GM21390 (cell line): ENCODE results near the gene FNDC3B.
A peak's percentile ranks its signal among the peaks of the same experiment; 100 is the strongest.

Experiments
- ATAC-seq: cut with Tn5 transposase; IDR thresholded peaks from one replicate; pipeline ENCODE4 v1.9.1; 2021; ENCODE audit not compliant: unreplicated experiment

FNDC3B gene

DNA sequence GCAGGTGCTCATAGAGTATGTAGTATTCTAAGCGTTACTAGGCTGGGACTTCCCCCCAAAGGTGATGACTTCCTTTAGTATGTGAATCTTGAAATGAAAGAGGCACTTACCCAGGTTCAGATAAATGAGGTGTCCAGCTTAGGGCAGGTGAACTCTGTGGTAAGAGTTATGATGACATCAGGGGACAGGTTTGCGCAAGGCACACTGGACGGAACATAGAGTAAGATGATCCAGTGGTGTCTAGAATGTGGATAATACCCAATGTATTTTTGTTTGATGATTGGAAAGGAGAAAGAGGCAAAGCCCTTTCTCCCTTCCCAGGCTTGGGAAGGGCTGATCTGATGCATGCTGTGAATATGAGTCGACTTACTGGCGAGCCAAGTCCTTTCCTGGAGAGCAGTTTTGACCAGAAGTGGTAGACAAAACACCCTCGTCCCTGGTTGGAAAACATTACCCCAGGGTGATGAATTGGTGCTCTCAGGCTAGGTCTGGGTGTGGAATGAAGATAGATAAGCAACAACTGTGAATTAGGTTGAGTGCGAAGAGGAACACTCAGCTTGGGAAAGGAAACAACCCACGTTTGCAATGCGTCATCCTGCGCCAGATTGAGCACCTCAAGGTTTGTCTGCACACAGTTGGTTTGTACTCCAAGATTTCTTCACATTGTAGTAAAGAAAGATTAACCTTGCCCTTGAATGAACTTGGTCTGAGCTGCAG lies 284.7 kb downstream of the FNDC3B start:
- no peak for ATAC-seq

DNA sequence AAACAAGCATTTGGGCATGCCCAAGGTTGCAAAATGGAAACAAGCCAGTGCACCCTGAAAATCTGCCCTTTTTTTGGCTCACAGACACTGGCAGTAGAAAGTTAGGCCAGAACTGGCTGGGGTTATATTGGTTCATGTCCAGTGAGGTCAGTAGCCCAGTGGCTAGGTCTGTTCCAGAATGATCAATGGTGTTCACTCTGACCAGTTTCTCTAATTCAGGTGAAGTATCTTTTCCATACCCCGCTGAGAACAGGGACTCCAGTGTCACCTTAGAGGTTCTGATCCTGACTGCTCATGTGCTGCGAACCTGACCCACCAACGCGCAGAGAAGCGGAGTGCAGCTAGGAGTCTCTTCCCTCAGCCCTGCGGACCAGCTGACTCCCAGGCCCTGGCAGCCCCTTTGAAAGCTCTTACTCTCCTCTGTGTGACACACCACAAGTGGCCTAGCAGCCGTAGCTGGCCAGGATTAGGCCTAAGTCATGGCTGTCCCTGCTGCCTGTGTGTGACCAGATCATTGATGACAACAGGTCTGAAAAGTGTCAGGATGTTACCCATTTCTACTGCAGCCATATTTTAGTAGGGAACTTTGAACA lies 285.3 kb downstream of the FNDC3B start:
- ATAC-seq, result no peak

DNA sequence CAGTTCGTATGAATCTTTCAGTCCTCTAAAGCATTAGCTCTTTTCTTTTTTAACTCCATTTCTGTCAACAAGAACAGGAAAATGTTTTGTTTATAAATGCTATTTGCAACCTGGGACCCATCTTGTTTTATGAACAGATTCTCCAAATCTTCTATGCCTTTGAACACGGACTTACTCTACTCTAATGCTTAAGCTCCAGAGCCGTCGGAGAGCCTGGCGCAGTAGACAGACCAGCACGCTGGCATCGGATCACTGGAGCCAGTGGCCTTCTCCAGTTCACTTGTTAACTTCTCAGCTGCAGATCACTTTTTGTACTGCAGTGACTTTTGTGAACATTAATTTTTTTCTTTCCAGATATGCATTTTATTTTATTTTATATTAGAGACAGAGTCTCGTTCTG lies 286.1 kb downstream of the FNDC3B start:
- no peak for ATAC-seq

DNA sequence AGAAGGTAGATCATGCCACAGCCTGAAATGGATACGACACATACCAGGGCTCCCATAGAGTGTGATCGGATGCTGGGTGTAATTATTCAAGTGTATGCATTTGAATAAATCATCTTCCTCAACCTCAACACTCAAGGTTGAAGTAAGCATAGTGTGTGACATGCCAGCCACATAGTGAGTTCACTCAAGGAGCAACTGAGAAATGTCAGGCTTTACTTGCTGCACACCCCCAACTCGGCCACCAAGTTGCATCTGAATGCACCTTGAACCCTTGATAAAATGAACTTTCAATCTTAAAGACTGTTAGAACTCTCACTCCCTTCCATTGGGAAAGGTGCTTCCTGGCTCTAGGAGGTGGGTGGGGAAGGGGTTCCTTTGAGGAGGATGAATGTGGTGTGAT lies 287.6 kb downstream of the FNDC3B start:
- no peak for ATAC-seq

DNA sequence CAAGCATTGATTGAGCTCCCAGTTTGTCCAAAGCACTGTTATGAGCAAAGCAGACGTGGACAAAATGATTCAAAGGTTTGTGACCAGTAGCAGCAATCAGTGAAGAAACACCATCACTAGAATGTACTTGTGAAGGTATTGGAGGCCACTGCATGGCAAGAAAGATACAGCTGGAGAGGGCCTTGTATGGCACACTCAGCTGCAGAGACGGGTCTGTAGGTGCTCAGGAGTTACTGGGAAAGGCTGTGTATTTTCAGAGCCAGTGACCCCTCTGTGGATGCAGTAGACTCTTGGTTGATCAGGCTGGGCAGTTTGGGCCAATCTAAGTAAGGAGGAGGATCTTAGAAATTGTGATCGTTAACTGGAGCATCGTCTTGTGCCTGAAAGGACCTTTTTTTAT lies 288.9 kb downstream of the FNDC3B start:
- no peak for ATAC-seq

DNA sequence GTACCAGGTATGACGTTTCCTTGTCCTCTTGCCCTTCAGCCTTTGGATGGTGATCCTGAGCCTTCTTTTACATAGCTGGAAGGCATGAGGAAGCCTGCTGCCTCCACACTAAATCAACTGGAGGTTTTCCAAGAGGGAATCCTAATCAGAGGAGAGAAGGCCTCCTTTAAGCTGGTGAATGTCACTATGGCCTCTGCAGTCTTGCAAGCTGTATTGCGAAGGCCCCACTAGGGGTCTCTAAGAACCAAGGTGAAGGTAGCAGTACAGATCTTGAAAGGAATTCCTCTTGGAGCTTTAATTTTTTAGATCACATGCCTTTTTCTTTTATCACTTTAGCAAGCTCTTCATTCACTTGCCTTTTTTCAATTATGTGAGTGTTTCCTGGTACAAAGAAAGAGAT lies 289.7 kb downstream of the FNDC3B start:
- no peak for ATAC-seq

DNA sequence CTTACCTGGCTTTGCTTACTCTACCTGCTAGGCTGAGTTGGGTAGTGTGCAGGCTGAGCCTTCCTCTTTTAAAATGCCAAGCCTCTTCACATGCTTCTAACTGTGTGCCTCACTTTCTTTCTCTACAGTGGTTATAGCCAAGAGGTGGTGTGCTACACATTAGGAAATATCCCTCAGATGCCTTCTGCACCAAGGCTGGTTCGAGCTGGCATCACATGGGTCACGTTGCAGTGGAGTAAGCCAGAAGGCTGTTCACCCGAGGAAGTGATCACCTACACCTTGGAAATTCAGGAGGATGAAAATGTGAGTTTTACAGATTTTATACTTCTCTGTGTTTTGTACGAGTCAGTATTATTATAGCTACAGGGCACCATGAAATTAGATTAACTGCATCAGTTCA lies 291.0 kb downstream of the FNDC3B start:
- no peak for ATAC-seq

DNA sequence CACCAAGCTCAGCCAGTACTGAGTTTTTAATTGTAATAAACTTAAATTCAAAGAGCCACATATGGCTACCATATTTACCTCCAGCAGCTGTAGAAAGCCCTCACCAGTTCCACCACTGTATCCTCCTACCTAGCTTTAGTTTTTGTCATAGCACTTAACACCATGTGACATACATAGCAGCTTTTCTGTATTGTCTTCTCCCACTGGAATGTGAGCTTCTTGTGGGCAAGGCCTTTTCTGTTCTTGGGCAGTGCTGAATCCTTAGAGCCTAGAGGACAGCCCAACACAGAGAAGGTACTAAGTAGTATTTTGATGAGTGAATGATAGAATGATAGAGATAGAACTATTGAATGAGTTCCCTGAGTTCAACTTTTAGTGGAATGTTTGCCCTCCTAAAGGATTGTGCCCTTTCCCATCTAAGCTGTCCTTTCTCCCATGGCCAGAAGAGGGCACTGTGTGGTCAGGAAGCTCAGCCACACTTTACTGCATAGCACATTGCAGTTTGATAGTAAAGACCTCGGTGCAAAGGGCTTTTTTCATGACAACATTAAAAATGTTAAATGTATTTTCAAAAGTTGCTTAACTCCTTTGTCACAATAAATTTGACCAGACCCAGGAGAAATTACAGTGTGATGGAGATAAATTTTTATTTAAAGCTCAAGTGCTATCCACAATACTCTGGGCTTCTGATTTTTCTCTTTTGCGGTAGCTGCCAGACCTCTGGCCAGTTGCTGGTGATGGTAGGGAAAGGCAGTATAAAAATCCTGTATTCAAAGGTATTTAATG lies 293.1 kb downstream of the FNDC3B start:
- peak; percentile 80 for ATAC-seq

DNA sequence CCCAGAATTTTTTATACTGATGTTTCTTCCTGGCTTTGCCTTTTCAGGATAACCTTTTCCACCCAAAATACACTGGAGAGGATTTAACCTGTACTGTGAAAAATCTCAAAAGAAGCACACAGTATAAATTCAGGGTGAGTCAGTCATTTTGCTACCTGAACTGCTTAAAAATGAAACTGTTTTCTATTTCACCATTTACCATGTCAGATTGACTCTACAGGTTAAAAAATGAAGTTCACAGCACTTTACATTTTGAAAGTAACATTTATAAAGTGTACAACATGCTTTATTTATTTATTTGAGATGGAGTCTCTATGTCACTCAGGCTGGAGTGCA lies 293.6 kb downstream of the FNDC3B start:
- no peak for ATAC-seq

DNA sequence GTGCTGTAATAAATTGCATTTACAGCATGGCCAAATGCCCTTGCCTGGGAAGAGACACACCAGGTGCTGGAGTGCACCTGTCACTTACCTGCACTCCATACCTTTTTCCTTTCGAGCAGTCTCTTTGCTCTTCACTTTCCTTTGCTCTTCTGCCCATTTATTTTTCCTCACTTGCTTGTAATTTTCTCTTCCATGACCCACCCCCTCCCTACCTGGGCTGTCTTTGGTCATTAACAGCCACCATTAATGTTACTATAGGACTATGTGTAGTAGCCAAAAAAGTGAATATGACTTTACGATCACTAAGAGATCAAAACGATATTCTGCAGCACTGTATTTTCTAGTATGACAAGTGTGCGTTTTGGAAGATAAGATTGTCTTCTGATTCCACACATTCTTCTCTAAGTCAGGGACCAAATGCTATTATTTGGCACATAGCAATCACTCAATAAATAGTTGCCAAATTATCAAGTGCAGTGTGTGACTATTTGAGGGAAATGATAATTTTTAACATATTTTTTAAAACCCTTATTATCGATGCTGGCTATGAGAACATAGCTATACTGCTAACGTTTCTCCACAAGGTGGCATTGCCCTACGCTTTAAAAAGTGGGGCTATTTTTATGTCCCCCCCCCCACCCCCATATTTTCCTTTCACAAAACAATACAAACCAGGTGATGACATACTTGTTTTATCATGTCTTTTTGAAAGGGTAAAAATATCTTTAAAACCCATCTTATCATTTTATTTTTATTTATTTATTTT lies 294.5 kb downstream of the FNDC3B start:
- no peak for ATAC-seq

DNA sequence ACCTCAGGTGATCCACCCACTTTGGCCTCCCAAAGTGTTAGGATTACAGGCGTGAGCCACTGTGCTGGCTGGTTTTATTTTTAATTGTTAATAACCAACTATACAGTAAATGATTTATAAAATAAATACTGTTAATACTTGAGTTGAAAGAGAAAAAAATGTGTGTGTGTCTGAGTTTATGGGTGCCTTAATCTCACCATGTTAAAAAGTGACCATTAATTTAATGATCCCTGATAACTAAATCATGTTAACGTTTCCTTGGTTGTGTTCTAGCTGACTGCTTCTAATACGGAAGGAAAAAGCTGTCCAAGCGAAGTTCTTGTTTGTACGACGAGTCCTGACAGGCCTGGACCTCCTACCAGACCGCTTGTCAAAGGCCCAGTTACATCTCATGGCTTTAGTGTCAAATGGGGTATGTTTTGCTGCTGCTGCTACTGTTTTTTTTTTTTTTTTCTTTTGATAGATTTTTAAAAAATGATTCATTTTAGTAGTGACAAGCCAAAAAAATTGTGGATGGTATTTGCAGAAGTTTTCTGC lies 295.4 kb downstream of the FNDC3B start:
- ATAC-seq, result no peak

DNA sequence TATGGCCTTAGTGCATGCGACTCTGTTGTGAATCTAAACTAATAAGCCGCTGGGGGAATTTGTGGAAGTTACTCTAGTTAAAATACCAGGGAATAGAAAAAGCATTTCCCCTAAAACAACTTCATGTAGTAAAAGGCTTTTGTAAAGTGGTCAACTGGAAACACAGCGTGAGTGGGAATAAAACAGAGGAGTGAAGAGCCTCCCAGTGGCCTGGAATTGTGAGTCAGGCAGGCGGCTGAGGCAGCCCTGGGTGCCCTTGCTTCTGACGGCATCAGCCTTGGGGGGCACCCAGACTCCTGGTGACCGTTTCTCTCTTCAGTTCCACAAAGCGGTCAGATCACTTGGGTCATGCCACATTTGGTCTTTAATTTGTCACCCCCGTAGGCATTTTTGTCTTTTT lies 300.5 kb downstream of the FNDC3B start:
- no peak for ATAC-seq

DNA sequence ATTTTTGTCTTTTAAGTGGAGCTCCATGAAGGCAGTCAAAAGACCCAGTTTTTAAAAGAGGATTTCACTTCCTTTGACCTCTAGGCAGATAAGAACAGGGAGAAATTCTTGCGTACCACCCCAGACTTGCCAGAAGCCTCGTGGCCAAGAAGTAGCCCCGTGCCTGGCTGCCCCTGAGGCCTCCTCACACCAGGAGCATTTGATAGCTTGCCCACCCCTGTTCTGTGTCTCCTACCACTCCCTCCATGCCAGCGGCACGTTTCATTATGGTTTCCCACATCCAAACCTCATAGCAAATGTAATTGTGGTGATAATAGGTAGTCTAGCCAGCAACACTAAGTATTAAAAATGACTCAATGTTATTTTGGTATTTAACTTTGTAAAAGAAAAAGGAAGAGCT lies 301.2 kb downstream of the FNDC3B start:
- no peak for ATAC-seq

DNA sequence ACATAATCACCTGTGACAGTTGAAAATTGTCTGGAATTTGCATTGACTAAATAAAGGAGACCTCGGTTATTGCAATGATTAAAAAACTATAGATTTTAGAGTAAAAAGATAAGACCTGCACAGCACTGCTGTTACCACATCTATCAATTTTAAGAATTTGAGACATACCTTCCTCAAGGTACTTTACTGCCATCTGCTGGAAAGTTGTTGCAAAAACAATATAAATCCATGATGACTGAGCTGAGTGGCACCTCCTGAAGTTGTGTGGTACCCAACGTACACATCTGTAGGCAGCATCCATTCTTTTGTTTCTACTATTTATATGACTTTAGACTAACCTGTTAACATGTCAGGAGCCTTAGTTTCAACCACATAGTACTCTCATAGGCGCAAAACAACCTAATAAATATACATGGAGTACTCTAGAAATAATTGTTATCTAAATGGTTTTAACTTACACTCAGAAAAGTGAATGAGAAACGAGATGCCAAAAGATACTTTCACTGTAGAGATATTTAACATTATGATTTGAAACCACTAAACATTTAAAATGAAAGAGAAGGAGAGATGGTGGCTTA lies 302.2 kb downstream of the FNDC3B start:
- peak; percentile 55 for ATAC-seq

DNA sequence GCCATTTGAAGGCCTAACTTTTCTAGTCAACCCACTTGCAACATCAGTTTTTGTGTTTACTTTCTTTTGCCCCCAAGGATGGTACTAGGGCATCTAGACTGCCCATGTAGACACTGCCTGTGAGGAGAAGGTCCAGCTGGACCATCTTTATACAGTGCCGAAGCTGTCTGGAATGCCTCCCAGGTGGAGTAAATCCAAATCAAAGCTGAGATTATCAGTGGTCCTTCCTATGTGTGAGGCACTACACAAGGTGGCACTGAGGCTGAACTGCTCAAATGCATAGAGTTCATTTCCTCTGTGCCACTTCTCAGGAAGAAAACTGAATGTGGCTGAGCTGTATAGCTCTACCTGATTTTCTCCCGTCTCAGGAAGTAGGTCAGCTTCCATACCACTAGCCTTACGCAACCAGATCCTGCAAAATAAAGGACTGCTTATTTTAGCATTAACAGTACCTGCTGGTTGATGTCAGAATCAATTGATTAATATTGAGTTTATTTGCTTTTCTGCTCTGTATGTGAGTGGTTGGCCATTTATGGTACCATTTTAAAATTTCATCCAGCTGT lies 302.8 kb downstream of the FNDC3B start:
- no peak for ATAC-seq

DNA sequence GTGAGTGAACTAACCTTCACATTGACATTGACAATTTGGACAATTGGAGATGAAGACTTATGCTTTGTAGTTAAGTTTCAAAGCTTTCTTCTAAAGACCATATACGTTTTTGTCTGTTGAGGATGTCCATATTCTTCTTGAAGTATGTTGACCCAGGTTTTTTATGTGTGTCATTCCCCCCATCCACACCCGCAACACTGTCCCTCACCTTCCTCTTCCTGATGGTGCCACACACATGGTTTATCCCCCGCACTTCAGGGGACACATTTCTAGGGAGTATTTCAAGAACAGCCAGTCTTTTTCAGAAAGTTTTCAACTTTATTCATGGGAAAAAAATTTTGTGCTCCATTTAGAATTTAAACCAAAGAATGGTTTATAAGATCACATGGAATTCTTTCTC lies 303.7 kb downstream of the FNDC3B start:
- ATAC-seq, result no peak

DNA sequence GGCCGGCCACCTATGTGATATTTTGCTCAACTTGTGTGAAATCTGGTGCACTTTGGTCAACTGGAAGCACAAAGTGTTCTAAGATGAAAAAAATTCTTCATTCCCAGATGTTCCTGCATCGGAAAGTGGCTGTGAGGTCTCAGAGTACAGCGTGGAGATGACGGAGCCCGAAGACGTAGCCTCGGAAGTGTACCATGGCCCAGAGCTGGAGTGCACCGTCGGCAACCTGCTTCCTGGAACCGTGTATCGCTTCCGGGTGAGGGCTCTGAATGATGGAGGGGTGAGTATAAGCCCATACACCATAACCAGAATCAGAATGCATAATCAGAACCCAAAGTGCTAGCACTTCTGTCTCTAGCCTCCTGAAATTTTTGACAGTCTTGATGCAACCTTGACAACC lies 304.6 kb downstream of the FNDC3B start:
- no peak for ATAC-seq

DNA sequence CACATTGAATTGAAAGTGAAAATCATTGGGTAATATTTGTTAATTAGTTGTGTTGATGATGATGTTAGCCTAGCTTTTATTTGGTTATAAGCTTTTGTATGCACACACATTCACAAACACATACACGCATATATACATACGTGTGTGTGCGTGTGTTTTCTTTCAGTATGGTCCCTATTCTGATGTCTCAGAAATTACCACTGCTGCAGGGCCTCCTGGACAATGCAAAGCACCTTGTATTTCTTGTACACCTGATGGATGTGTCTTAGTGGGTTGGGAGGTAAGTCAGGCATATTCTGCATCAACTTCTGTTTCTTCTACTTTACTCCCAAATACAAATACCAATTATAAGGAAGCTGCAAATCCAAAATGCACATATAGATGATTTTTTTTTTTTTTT lies 306.8 kb downstream of the FNDC3B start:
- no peak for ATAC-seq

DNA sequence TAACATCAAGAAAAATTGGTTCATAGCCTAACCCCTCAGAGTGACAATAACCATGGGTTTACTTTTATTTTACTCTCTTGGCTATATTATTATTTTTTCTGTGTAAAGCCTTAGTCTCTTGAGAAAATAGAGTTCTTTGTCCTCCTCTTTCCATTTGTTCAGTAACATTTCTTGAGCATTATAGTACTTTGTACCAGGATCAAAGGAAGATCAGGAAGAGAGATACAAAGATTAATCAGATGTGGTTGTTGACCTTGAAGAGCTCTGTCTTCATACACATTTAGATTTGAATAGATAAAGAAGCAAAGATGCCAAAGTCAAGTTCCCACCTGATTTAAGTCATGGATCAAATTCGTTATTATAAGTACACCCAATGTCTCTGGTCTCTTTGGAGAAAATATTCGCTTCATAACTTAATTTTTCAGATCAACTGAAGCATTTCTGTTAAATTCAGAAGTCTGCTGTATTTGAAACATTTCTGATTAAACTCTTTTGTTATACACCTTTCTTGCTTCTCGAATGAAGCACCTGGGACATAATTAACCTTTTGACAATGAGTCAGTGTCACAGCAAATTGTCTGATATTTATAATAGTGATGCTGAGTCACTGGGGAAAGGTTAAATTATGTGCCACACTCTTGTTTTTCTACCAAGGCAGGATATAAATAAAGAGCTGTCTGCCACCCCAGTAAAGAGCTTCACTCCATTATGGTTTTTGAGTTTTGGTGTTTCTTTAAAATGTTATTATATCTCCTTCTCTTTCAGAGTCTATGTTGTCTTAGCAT lies 308.7 kb downstream of the FNDC3B start:
- no peak for ATAC-seq

DNA sequence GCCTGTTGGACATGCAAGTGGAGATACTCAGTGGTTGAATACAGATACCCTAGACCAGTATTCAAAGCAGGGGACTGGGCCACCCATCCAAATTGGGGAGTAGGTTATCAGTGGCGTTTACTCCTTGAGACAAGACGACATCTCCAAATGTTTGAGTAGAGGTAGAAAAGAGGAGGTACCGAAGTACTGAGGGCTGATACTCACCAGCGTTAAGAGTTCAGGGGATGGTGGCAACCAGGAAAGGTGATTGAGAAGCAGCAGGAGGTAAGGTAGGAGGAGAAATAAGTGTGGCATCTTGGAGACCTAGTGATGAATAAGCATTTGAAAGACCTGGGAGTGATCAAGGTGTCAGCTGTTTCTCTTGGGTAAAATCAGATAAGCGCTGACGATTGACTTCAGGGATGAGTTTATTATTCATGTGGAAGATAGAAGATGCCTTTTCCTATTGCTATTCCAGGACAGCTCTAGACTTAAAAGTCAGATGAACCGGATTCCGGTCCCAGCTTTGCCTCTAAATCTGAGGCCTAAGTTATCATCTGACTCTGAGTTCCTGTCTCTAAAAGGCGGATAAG lies 312.6 kb downstream of the FNDC3B start:
- no peak for ATAC-seq
